Psoas muscle (tissue), 8 donors: ENCODE data around the gene SMCO1. TPM values are rescaled to one million over a fixed set of nuclear protein-coding genes. Genes with fewer than 3 reads are reported as not detected.

ENCODE experiments used
- ATAC-seq, 4 donors: fragments of 200-7000 bp; cut with Tn5 transposase; one replicate each; pipeline ENCODE4 v1.9.1; 2020; ENCODE audit warnings: moderate library complexity in 3 of 4, mild to moderate bottlenecking in 2 of 4
- DNase-seq, 2 donors: peaks; one replicate each; pipeline ENCODE4 v3.0.0-alpha.2; 2020
- H3K27ac ChIP-seq: fragments of 200-600 bp; one replicate; pipeline ENCODE4 v1.8.0; 2022
- H3K27me3 ChIP-seq, 3 donors: fragments of 200-600 bp in 1 of 3; one replicate each; pipeline versions ENCODE4 v1.6.1 to v1.8.0; 2013 to 2022; ENCODE audit warnings: low read length in 2 of 3, mild to moderate bottlenecking in 2 of 3, moderate library complexity in 1 of 3; ENCODE audit not compliant: insufficient read depth in 3 of 3
- H3K36me3 ChIP-seq, 2 donors: fragments of 200-600 bp in 1 of 2; one replicate each; pipeline versions ENCODE4 v1.6.1 to v1.8.0; 2013 to 2022; ENCODE audit warnings: low read depth in 1 of 2, mild to moderate bottlenecking in 1 of 2, moderate library complexity in 1 of 2; ENCODE audit not compliant: insufficient read depth in 1 of 2
- H3K4me1 ChIP-seq: fragments of 200-600 bp; one replicate; pipeline ENCODE4 v1.8.0; 2022
- H3K4me3 ChIP-seq: fragments of 200-600 bp; one replicate; pipeline ENCODE4 v1.8.0; 2022; ENCODE audit warnings: mild to moderate bottlenecking
- H3K9me3 ChIP-seq: fragments of 200-600 bp; one replicate; pipeline ENCODE4 v1.8.0; 2022
- WGBS, 3 donors: extraction: QIAGEN DNeasy Blood & Tissue Kit; methylation state at CpG; one replicate each; pipeline versions ENCODE4 v1.1.6 to v1.1.7; 2013; 5-methylcytosine and 5-hydroxymethylcytosine counted together
- intact Hi-C, 2 donors: fragments of 100-400 bp; cut with DNase I; formaldehyde crosslinking; loops; one replicate each; pipeline versions ENCODE4 v1.11.0 to v1.14.2; 2022
- polyA plus RNA-seq, 3 donors: library from polyadenylated mRNA; stranded (reverse); fragments of 200-250 nt; gene quantifications; one replicate each; pipeline ENCODE4 v1.2.3, GENCODE V29; 2013
- total RNA-seq, 4 donors: library from RNA; stranded (reverse); fragmentation: NEBNext Ultra II Directional in 2 of 4; extraction: Animal tissue kit (Norgen Biotek cat#: 25700) in 2 of 4; gene quantifications; one replicate each; pipeline versions ENCODE4 v1.2.1 to v1.2.4, GENCODE V29; 2021 to 2023
- TF ChIP-seq, protein P1 (sequence below): fragments of 200-600 bp; IDR thresholded peaks from one replicate; pipeline ENCODE4 v1.8.0; 2022; ENCODE audit warnings: antibody characterized with exemption
- donor health status: healthy with polysubstance abuse.
- donor health status: DM: no; HTN: no; CAD: no; lungs with moderate emphysema.
- donor health status: Bipolar disorder and iron deficiency.
- donor health status: healthy.
- donor health status: DM: yes; HTN: yes; CAD: no.
- donor health status: DM: no; HTN: no; CAD: no.
- donor health status: DM: no; HTN: no; CAD: no.
- donor health status: DM: yes; HTN: yes; CAD: no.

Gene SMCO1
- total and polyA plus RNA-seq, 7 donors = 1.2 to 16.9 (median 7.3) TPM

DNA sequence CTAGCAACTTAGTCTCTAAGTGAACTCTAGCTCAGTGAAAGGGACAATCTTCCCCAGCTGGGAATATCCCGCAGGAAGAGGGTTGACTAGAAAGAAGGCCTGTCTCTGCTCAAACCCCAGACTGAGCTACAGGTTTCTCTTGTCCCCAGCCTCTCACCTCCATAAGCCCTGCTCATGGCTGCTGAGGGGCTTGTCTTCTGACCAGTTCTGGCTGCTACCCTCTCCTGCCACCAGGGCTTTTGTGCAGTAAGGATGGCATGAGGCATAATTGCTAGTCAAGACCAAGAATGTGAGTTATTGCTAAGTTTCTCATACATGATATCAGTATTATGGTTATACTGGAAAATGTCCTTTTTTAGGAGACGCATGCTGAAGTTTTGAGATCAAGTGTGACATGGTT, 31.9 kb upstream of the SMCO1 start:
- Histone ChIP-seq H3K27ac (no peak overlapping the region), H3K36me3 (no peaks in the 10 kb centered on the region), H3K27me3 (no peaks in the 10 kb centered on the region), H3K9me3 (no peaks in the 10 kb centered on the region), H3K4me1 (no peaks in the 10 kb centered on the region), H3K4me3 (no peak overlapping the region)
- WGBS, 3 donors = 94 to 97% (median 96%) methylated on average over 2 of the region's 2 CpGs
- TF ChIP-seq, protein P1, sequence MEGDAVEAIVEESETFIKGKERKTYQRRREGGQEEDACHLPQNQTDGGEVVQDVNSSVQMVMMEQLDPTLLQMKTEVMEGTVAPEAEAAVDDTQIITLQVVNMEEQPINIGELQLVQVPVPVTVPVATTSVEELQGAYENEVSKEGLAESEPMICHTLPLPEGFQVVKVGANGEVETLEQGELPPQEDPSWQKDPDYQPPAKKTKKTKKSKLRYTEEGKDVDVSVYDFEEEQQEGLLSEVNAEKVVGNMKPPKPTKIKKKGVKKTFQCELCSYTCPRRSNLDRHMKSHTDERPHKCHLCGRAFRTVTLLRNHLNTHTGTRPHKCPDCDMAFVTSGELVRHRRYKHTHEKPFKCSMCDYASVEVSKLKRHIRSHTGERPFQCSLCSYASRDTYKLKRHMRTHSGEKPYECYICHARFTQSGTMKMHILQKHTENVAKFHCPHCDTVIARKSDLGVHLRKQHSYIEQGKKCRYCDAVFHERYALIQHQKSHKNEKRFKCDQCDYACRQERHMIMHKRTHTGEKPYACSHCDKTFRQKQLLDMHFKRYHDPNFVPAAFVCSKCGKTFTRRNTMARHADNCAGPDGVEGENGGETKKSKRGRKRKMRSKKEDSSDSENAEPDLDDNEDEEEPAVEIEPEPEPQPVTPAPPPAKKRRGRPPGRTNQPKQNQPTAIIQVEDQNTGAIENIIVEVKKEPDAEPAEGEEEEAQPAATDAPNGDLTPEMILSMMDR = no peak
- ATAC-seq (no peak), DNase-seq (no peak)
- intact Hi-C loops = no loop called here

DNA sequence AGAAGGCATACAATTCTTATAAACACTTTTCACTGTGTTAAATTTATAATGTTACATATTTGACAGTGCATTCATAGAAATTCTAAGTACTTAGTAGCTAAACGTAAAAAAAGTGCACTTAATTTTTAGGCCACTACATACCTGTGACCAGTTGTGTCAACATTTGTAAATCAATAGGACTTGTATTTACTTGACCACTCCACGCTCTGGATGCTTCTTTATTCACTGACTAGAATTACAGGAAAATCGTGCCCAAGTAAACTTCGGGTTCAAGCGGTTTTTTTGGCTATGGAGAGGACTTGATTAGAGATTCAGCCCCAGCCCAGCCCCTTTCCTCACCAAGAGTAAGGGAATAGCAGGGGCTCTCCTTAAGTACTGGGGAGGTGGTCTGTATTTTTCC, 31.4 kb upstream of the SMCO1 start:
- no peaks in the 10 kb centered on the region for H3K4me1 ChIP-seq
- intact Hi-C loops = no loop called here
- WGBS, 3 donors = 82 to 88% (median 84%) methylated on average over 5 of the region's 5 CpGs
- no peak overlapping the region for H3K4me3 ChIP-seq
- H3K27me3 ChIP-seq = no peaks in the 10 kb centered on the region
- H3K27ac ChIP-seq = no peak overlapping the region
- DNase-seq (no peak), ATAC-seq (no peak)
- TF ChIP-seq, protein P1 = no peak
- H3K36me3 ChIP-seq = no peaks in the 10 kb centered on the region
- H3K9me3 ChIP-seq = no peaks in the 10 kb centered on the region

DNA sequence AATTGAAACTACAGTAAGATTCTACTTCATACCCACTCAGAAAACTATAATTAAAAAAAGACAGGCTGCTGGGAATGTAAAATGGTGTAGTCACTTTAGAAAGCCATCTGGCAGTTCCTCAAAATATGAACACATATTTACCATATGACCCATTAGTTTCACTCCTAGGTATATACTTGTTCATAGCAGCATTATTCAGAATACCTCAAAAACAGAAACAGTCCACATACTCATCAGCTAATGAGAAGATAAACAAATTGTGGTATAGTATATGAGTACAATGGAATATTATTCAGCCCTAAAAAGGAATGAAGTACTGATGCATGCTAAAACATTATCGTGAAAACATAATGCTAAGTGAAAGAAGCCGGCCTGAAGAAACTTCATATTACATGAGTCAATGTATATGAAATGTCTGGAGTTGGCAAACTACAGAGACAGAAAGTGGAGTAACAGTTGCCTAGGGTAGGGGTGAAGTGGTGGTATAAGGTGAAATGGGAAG, 29.4 kb upstream of the SMCO1 start:
- Histone ChIP-seq H3K27ac (no peak overlapping the region), H3K9me3 (no peaks in the 10 kb centered on the region), H3K27me3 (no peaks in the 10 kb centered on the region), H3K36me3 (no peaks in the 10 kb centered on the region), H3K4me1 (no peaks in the 10 kb centered on the region), H3K4me3 (no peak overlapping the region)
- WGBS, 3 donors = 94 to 98% (median 95%) methylated on average over 2 of the region's 2 CpGs
- DNase-seq = no peak
- ATAC-seq = no peak
- intact Hi-C loops = no loop called here
- TF ChIP-seq, protein P1 = no peak

DNA sequence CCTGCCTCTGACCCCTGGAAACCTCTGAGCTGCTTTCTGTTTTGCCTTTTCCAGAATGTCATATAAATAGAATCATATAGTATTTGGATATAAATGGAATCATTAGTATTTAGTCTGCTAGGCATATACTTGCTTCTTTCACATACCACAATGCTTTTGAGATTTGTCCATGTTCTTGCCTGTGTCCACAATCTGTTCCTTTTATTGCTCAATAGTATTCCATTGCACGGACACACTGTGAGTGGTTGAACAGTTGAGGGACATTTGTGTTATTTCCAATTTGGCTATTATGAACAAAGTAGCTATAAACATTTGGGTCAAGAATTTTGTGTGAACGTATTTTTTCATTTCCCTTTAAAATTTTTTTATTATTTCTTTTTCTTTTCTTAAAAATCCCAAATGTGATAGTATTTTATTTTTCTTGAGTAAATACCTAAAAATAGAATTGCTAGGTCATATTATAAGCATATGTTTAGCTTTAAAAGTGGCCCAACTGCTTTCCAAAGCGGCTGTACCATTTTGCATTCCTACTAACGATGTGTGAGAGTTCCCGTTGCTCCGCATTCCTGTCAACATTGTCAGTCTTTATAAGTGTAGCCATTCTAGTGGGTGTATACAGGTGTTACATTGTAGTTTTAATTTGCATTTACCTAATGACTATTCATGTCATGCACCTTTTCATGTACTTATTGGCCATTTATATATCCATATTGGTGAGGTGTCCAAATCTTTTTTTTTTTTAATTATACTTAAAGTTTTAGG, 26.7 kb upstream of the SMCO1 start:
- TF ChIP-seq, protein P1 = no peak
- intact Hi-C loops = no loop called here
- H3K4me3 ChIP-seq = no peak overlapping the region
- ATAC-seq (peak in 1 of 4 donors; percentile 60), DNase-seq (no peak)
- no peak overlapping the region for H3K27ac ChIP-seq
- H3K9me3 ChIP-seq = no peaks in the 10 kb centered on the region
- no peaks in the 10 kb centered on the region for H3K36me3 ChIP-seq
- H3K27me3 ChIP-seq = no peaks in the 10 kb centered on the region
- no peaks in the 10 kb centered on the region for H3K4me1 ChIP-seq
- 80 to 91% (median 84%) methylated on average over 6 of the region's 6 CpGs for WGBS, 3 donors
